ENCODE results near the gene GNPNAT1. TPM values are rescaled to one million over a fixed set of nuclear protein-coding genes. Genes with fewer than 3 reads are reported as not detected.
A peak's percentile ranks its signal among the peaks of the same experiment; 100 is the strongest.

GNPNAT1 gene
- total and polyA plus RNA-seq, 2 donors from 2014 or later: 13.8 to 22.2 TPM

GRCh38 chr14:52836063-52836462 lies 44.7 kb upstream of the GNPNAT1 start:
- Histone ChIP-seq H3K27ac (ENCODE audit: low read depth in 2 of 2, low read length in 2 of 2) (no peak overlapping the region), H3K27me3 (ENCODE audit: control insufficient read depth, insufficient read depth, low read length) (no peaks in the 10 kb centered on the region), H3K4me3 (ENCODE audit: low read length in 3 of 3) (no peak overlapping the region), H3K9ac (ENCODE audit: low read length in 3 of 3) (no peak overlapping the region), H3K4me1 (ENCODE audit: control insufficient read depth in 2 of 3, insufficient read depth in 2 of 3, low read depth in 1 of 3, low read length in 3 of 3) (peaks cover 0 to 4% (median 0%) of the 10 kb centered on the region in 3 donors), H3K9me3 (ENCODE audit: control insufficient read depth in 2 of 3, insufficient read depth in 1 of 3, low read length in 3 of 3) (no peaks in the 10 kb centered on the region), H3K36me3 (ENCODE audit: control insufficient read depth in 2 of 3, insufficient read depth in 3 of 3, low read length in 3 of 3) (no peaks in the 10 kb centered on the region)
- DNase-seq (no peak), FAIRE-seq (no peak)
- no peak for TF ChIP-seq CTCF (IDR thresholded peaks at IDR 0.05; ENCODE audit: borderline replicate concordance, extremely low read depth, insufficient read depth)
- intact Hi-C loops (cut with DNase I): no loop called here

DNA sequence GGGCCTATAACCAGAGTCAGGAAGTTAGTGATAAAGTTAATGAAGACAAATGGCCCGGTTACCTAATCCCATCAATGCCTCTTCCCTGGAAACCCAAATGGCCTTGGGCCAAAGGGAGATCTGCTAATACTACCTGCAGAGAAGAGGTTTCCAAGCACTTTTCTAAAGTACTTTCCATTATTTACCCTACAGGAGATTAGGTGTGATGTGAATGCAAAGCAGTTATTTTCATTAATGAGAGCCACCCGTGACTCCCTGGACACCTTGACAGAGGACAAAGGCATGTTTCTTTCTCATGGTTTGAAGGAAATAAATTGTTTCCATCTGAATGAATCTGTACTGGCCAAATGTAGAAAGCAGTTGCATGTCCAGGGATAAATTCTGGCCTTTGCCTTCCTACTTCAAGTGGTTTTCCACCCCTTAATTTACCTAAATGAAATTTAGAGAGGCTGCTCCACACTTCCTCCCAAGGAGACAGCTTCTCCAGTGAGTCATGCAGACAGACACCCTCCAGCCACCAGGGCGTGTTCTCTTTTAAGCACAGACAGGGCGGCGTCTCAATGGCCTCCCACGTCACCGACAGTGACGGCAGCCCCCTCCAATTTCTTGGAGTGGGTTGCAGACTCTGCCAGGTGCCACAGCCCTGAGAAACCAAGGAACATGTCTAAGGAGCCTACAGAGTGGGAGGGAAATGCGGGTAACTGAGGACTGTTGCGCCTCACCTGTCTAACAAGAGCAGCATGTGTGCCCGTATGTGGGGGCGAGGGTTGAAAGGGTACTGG lies 43.9 kb upstream of the GNPNAT1 start:
- H3K4me1 ChIP-seq (ENCODE audit: control insufficient read depth in 2 of 3, insufficient read depth in 2 of 3, low read depth in 1 of 3, low read length in 3 of 3): peaks cover 0 to 4% (median 0%) of the 10 kb centered on the region in 3 donors
- H3K27ac ChIP-seq (ENCODE audit: low read depth in 2 of 2, low read length in 2 of 2): peak overlapping the region in 1 of 2 donors; percentile 28
- no peak for TF ChIP-seq CTCF (IDR thresholded peaks at IDR 0.05; ENCODE audit: borderline replicate concordance, extremely low read depth, insufficient read depth)
- no peak overlapping the region for H3K4me3 ChIP-seq (ENCODE audit: low read length in 3 of 3)
- no peak for FAIRE-seq
- no peak overlapping the region for H3K9ac ChIP-seq (ENCODE audit: low read length in 3 of 3)
- DNase-seq: peak in 2 of 5 donors; percentile 30 to 54
- no peaks in the 10 kb centered on the region for H3K27me3 ChIP-seq (ENCODE audit: control insufficient read depth, insufficient read depth, low read length)
- H3K9me3 ChIP-seq (ENCODE audit: control insufficient read depth in 2 of 3, insufficient read depth in 1 of 3, low read length in 3 of 3): no peaks in the 10 kb centered on the region
- intact Hi-C loops (cut with DNase I): no loop called here
- no peaks in the 10 kb centered on the region for H3K36me3 ChIP-seq (ENCODE audit: control insufficient read depth in 2 of 3, insufficient read depth in 3 of 3, low read length in 3 of 3)

DNA sequence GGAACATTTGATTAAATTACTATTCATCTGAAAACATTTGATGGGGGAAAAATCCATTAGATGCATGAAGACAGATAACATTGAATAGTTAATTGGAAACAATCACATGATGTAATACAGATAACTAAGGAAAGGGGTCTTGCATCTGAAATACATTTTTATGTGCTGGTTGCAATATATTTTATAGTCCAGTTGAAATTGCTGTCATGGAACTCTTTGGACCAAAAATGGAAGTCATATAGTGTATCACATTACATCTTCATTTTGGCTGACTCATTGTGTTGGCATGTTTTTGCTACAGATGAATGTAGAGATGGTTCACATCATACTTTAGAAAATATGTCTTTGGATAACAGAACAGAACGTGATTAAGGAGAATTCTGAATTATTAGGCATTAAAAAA lies 43.0 kb upstream of the GNPNAT1 start:
- H3K36me3 ChIP-seq (ENCODE audit: control insufficient read depth in 2 of 3, insufficient read depth in 3 of 3, low read length in 3 of 3): no peaks in the 10 kb centered on the region
- no peaks in the 10 kb centered on the region for H3K27me3 ChIP-seq (ENCODE audit: control insufficient read depth, insufficient read depth, low read length)
- no peak for TF ChIP-seq CTCF (IDR thresholded peaks at IDR 0.05; ENCODE audit: borderline replicate concordance, extremely low read depth, insufficient read depth)
- no peak overlapping the region for H3K27ac ChIP-seq (ENCODE audit: low read depth in 2 of 2, low read length in 2 of 2)
- H3K9me3 ChIP-seq (ENCODE audit: control insufficient read depth in 2 of 3, insufficient read depth in 1 of 3, low read length in 3 of 3): no peaks in the 10 kb centered on the region
- DNase-seq (no peak), FAIRE-seq (peak; percentile 29)
- intact Hi-C loops (cut with DNase I): no loop called here
- no peak overlapping the region for H3K4me3 ChIP-seq (ENCODE audit: low read length in 3 of 3)
- no peak overlapping the region for H3K9ac ChIP-seq (ENCODE audit: low read length in 3 of 3)
- H3K4me1 ChIP-seq (ENCODE audit: control insufficient read depth in 2 of 3, insufficient read depth in 2 of 3, low read depth in 1 of 3, low read length in 3 of 3): peaks cover 0 to 4% (median 0%) of the 10 kb centered on the region in 3 donors

All from kidney (tissue), 14 donors.